ENCODE measurements around the gene CBX7.
A peak's percentile ranks its signal among the peaks of the same experiment; 100 is the strongest.

DNA sequence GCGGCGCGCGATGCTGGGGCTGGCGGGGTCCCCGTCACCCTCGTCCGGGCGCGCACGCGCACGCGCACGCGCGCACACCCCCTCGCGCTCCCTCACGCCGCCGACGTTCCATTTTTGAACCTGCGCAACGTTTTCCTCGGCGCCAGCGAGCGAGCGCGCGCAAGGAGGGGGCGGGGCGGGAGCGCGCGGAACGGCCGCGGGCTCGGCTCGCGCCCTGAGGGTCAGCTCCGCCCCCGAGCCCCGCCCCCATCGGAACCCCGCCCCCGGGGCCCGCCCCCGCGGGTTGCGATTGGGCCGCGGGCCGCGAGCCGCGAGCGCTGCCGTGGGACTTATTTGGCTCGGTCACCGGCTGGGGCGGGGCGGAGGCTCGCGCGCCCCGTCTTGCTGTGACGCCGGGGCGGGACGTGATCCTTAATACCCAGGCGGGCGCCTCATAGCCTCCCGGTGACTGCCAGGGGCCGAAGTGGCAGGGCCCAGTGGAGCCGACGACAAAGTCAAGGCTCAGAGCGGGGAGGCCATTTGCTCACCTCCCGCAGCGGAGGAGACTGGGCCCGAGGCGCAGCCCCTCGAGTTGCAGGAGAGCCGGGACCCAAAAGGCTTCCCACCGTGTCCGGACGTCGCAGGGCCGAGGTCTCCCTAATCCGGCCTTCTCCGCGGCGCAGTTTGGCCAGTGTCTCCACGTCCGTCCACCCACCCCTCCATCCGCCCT is at the start of gene CBX7:
- TF ChIP-seq, protein P1, sequence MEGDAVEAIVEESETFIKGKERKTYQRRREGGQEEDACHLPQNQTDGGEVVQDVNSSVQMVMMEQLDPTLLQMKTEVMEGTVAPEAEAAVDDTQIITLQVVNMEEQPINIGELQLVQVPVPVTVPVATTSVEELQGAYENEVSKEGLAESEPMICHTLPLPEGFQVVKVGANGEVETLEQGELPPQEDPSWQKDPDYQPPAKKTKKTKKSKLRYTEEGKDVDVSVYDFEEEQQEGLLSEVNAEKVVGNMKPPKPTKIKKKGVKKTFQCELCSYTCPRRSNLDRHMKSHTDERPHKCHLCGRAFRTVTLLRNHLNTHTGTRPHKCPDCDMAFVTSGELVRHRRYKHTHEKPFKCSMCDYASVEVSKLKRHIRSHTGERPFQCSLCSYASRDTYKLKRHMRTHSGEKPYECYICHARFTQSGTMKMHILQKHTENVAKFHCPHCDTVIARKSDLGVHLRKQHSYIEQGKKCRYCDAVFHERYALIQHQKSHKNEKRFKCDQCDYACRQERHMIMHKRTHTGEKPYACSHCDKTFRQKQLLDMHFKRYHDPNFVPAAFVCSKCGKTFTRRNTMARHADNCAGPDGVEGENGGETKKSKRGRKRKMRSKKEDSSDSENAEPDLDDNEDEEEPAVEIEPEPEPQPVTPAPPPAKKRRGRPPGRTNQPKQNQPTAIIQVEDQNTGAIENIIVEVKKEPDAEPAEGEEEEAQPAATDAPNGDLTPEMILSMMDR (IDR thresholded peaks at IDR 0.05): no peak
- peak in 1 of 2 donors; percentile 46 for TF ChIP-seq POLR2A (IDR thresholded peaks at IDR 0.05)
